Neural crest cell (in vitro differentiated cells): ENCODE data around the gene BICRA. TPM values are rescaled to one million over a fixed set of nuclear protein-coding genes. Genes with fewer than 3 reads are reported as not detected.
"Not testable (repeated sequence)": the region's sequence is repeated elsewhere in the genome, so short reads cannot be mapped to it uniquely, and the experiment has no call there.

Experiments used
- DNase-seq: peaks from one replicate; pipeline ENCODE4 v3.0.0; 2021; ENCODE audit warnings: low read depth, mixed read lengths, low spot score
- H3K27ac Mint-ChIP-seq: one replicate; pipeline ENCODE4 v1.8.0; 2021; ENCODE audit warnings: mild to moderate bottlenecking, mixed read lengths; ENCODE audit not compliant: unreplicated experiment
- H3K27me3 Mint-ChIP-seq: 2 replicates; pipeline ENCODE4 v1.8.0; 2021; ENCODE audit warnings: low read depth, mild to moderate bottlenecking, mixed read lengths
- H3K36me3 Mint-ChIP-seq: 2 replicates; pipeline ENCODE4 v1.8.0; 2021; ENCODE audit warnings: low read depth, mild to moderate bottlenecking, mixed read lengths
- H3K4me1 Mint-ChIP-seq: 2 replicates; pipeline ENCODE4 v1.8.0; 2021; ENCODE audit warnings: mixed read lengths
- H3K4me3 Mint-ChIP-seq: one replicate; pipeline ENCODE4 v1.8.0; 2021; ENCODE audit warnings: mild to moderate bottlenecking, mixed read lengths
- H3K9me3 Mint-ChIP-seq: 2 replicates; pipeline ENCODE4 v1.8.0; 2021; ENCODE audit warnings: mixed read lengths
- CTCF ChIP-seq: fragments of 200-600 bp; sonication (generic); conservative IDR thresholded peaks from 2 replicates; pipeline ENCODE4 v1.5.0; 2021; ENCODE audit warnings: antibody characterized with exemption, mild to moderate bottlenecking
- total RNA-seq: library from RNA; stranded (reverse); gene quantifications from 2 replicates; pipeline ENCODE4 v1.2.1, GENCODE V29; 2021

The BICRA gene
- total RNA-seq, 1 donor from 2014 or later: 28.9 TPM

DNA sequence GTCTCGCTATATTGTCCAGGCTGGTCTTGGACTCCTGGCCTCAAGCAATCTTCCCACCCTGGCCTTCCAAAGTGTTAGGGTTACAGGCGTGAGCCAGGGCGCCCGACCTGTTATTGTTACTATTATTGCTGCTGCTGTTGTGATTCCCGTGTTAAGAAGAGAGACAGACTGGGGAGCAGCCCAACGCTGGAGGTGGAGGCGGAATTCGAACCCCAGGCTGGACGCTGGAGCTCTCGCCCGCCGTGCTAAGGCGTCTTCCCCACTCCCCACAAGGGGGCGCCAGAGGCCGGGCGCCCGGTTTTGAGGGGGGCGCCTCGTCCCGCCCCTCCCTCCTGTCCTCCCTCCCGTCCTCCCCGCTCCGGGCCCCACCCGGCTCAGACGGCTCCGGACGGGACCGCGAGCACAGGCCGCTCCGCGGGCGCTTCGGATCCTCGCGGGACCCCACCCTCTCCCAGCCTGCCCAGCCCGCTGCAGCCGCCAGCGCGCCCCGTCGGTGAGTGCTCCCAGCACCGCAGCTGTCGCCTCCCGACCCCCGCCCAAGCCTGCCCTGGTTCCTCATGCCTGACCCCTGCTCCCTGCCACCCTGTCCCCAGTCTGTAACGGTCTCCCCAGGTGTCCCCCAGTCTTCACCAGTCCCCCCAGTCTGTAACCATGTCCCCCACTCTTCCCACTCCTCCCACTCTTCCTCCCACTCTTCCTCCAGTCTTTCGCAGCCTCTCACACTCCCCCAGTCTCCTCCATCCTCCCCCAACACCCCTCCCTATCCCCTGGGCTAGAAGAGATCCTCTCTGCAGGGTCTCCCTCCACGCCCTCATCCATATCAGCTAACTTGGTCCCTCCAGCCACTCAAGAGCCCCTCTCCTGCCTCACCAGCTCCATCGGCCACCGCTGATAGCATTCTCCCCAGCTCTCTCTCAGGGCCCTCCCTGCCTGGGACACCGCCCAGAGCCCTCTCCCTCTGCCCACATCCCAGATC, 104.4 kb downstream of the BICRA start, which contains the start of gene EHD2:
Gene EHD2, plus strand, starts transcription at position 377 of the 976 bp plus-strand sequence. CDS start 3,191 bp downstream, outside the sequence.
- H3K4me3 Mint-ChIP-seq: no peak within 1 kb of the TSS
- DNase-seq: peak; percentile 32
- peaks cover 2% of the 10 kb centered on the region for H3K36me3 Mint-ChIP-seq
- peak; percentile 90 for TF ChIP-seq CTCF
- peaks cover 7% of the 10 kb centered on the region for H3K9me3 Mint-ChIP-seq
- no peak within 1 kb of the TSS for H3K27ac Mint-ChIP-seq
- H3K27me3 Mint-ChIP-seq: peaks cover 39% of the 10 kb centered on the region
- H3K4me1 Mint-ChIP-seq: no peaks in the 10 kb centered on the region

GRCh38 chr19:47714339-47714738, 105.4 kb downstream of the BICRA start:
- no peak for DNase-seq
- H3K4me3 Mint-ChIP-seq: no peak overlapping the region
- H3K9me3 Mint-ChIP-seq: peaks cover 7% of the 10 kb centered on the region
- H3K36me3 Mint-ChIP-seq: peaks cover 2% of the 10 kb centered on the region
- no peak overlapping the region for H3K27ac Mint-ChIP-seq
- no peaks in the 10 kb centered on the region for H3K4me1 Mint-ChIP-seq
- peaks cover 36% of the 10 kb centered on the region for H3K27me3 Mint-ChIP-seq
- TF ChIP-seq CTCF: no peak

- not testable (repeated sequence) for H3K4me1 Mint-ChIP-seq, H3K36me3 Mint-ChIP-seq, H3K4me3 Mint-ChIP-seq, DNase-seq, H3K27ac Mint-ChIP-seq, H3K9me3 Mint-ChIP-seq
- H3K27me3 Mint-ChIP-seq: peaks cover 36% of the 10 kb centered on the region
These were observed 105.9 kb downstream of the BICRA start for GRCh38 chr19:47714855-47715254.

- Mint-ChIP-seq H3K4me3 (no peak overlapping the region), H3K9me3 (peaks cover 7% of the 10 kb centered on the region), H3K27me3 (peaks cover 33% of the 10 kb centered on the region), H3K27ac (no peak overlapping the region), H3K36me3 (peaks cover 2% of the 10 kb centered on the region), H3K4me1 (peaks cover 3% of the 10 kb centered on the region)
- TF ChIP-seq CTCF: no peak
- DNase-seq: no peak
These were observed 107.5 kb downstream of the BICRA start for GRCh38 chr19:47716270-47716937.

DNA sequence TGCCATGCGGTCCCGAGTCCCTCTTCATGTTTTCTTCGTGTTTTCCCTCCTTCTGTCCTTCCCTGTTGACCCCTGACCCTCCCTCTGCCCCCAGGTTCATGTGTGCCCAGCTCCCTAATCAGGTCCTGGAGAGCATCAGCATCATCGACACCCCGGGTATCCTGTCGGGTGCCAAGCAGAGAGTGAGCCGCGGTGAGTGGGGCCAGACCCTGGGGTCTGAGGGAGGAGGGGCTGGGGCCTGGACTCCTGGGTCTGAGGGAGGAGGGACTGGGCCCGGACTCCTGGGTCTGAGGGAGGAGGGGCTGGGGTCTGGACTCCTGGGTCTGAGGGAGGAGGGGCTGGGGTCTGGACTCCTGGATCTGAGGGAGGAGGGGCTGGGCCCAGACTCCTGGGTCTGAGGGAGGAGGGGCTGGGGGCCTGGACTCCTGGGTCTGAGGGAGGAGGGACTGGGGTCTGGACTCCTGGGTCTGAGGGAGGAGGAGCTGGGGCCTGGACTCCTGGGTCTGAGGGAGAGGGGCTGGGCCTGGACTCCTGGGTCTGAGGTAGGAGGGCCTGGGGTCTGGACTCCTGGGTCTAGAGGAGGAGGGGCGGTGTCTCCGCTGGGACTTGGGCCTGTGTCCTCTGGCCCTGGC, 109.6 kb downstream of the BICRA start:
- not testable (repeated sequence) for H3K27ac Mint-ChIP-seq, H3K4me1 Mint-ChIP-seq, H3K9me3 Mint-ChIP-seq, DNase-seq, H3K4me3 Mint-ChIP-seq, H3K36me3 Mint-ChIP-seq
- H3K27me3 Mint-ChIP-seq: peaks cover 23% of the 10 kb centered on the region

DNA sequence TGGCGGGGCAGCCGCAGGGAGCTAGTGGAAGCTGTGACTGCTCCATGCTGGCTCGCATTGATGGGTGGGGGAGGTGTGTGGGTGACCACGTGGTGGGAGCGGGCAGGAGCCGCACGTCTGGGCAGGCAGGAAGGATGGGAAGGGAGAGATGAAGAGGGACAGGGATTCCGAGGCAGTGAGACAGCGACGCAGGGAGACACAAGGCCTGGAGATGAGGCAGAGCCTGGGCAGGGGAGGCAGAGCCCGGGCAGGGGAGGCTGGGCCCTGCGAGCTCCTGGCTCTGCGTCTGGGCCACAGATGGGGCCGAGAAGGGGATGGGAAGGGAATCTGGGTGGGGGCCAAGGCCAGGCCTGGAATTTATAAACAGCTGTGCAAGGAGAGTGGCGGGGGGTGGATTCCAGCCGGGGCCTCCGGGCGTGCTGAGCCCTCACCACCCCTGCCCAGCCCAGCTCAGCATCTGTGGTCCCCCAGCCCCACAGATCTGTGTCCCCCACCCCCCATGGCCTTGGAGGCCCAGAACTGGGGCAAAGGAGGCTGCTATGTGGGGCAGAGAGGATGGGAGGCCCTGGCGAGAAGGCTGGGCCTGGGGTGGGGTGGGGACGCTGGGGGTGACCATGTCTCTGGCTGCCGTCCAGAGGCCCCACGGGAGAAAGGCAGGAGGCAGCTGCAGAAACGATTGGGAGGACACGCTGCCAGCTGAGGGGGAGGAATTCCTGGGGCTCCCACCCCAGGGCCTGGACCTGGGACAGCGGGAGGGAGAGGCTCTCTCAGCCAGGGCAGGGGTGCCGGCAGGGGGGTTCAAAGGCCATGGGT, 110.3 kb downstream of the BICRA start:
- peaks cover 3% of the 10 kb centered on the region for H3K4me1 Mint-ChIP-seq
- H3K27ac Mint-ChIP-seq: no peak overlapping the region
- no peak overlapping the region for H3K4me3 Mint-ChIP-seq
- H3K36me3 Mint-ChIP-seq: peaks cover 2% of the 10 kb centered on the region
- TF ChIP-seq CTCF: no peak
- H3K9me3 Mint-ChIP-seq: peaks cover under 1% of the 10 kb centered on the region
- H3K27me3 Mint-ChIP-seq: peaks cover 15% of the 10 kb centered on the region
- DNase-seq: no peak
